ENCODE data around the gene C16orf90. TPM values are rescaled to one million over a fixed set of nuclear protein-coding genes. Genes with fewer than 3 reads are reported as not detected.

C16orf90 gene
- total RNA-seq, 1 donor from 2014 or later, result not detected

DNA sequence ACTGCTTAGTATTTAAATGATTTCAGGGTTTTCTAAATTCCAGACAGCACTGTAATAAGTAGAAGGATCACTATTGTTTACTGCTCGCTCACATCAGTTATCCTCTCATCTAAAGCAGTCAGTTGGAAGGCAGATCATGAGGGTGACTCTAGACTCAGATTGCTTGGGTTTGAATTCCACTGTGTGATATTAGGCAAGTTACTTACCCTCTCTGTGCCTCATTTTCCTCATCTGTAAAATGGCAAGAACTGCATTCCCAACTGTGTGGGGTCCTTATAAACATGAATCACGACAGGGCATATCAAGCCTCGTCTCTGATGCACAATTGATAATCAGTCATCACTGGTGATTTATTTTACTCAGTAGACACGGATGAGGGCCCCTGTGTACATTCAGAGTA lies 20.6 kb upstream of the C16orf90 start:
- H3K27ac ChIP-seq (ENCODE audit: low read depth, low read length), result no peak overlapping the region
- no peaks in the 10 kb centered on the region for H3K27me3 ChIP-seq (ENCODE audit: control insufficient read depth in 3 of 3, insufficient read depth in 3 of 3, low read length in 3 of 3)
- H3K36me3 ChIP-seq (ENCODE audit: control insufficient read depth in 3 of 3, insufficient read depth in 3 of 3, low read length in 3 of 3), result peaks cover 52 to 68% (median 68%) of the 10 kb centered on the region in 3 donors
- no peak overlapping the region for H3K4me3 ChIP-seq (ENCODE audit: low read length in 3 of 3)
- H3K4me1 ChIP-seq (ENCODE audit: control insufficient read depth in 3 of 3, insufficient read depth in 3 of 3, low read length in 3 of 3), result no peaks in the 10 kb centered on the region
- H3K9me3 ChIP-seq (ENCODE audit: control insufficient read depth in 3 of 3, low read length in 3 of 3), result no peaks in the 10 kb centered on the region
- no peak overlapping the region for H3K9ac ChIP-seq (ENCODE audit: low read depth in 1 of 3, low read length in 3 of 3)

DNA sequence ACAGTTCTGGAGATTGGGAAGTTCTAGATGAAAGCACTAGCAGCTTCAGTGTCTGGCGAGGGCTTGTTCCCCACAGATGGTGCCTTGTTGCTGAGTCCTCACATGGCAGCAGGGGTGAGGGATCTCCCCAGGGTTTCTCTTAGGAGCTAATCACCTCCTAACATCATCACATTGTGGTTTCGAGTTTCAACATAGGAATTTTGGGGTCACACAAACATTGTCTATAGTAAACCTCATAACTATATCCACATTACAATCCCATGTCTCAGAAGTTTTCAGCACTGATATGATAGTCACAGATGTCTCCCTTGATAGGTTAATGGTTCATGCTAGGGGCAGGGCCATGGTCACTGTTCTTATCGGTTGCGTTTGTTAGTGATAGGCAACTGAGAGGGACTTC lies 19.3 kb upstream of the C16orf90 start:
- H3K4me3 ChIP-seq (ENCODE audit: low read length in 3 of 3), result no peak overlapping the region
- H3K9ac ChIP-seq (ENCODE audit: low read depth in 1 of 3, low read length in 3 of 3), result no peak overlapping the region
- H3K27me3 ChIP-seq (ENCODE audit: control insufficient read depth in 3 of 3, insufficient read depth in 3 of 3, low read length in 3 of 3), result no peaks in the 10 kb centered on the region
- H3K27ac ChIP-seq (ENCODE audit: low read depth, low read length), result no peak overlapping the region
- H3K36me3 ChIP-seq (ENCODE audit: control insufficient read depth in 3 of 3, insufficient read depth in 3 of 3, low read length in 3 of 3), result peaks cover 52 to 69% (median 66%) of the 10 kb centered on the region in 3 donors
- no peaks in the 10 kb centered on the region for H3K9me3 ChIP-seq (ENCODE audit: control insufficient read depth in 3 of 3, low read length in 3 of 3)
- H3K4me1 ChIP-seq (ENCODE audit: control insufficient read depth in 3 of 3, insufficient read depth in 3 of 3, low read length in 3 of 3), result no peaks in the 10 kb centered on the region

DNA sequence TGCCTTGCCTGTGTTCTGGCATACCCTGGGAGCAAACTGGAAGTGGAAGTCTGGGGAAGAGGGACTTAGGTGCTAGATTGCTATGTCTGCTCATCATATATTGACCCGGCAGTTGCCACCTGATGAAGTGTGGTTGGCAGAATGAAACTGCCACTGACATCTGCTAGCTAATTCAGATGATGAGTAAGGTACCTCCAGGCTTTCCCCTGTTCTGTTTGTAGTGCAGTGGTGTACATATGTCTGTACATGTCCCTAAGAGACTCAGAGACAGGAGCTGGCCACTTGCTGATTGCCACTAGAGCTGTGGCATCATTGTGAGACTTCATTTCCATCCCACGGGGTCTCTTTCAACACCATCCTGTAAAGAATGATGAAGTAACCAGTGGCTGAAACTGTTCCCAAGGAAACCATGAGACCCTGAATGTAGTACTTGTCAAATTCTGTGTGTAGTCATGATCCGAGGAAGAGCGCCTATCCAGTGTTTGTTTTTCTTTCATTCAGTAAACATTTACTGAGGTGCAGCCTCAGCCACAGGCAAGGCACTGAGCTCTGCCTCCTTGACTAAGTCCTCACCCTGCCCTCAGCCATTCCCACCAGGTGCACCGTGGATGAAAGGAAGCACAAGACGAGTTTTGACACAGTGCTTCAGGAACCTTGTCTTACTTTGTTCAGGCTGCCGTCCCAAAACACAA lies 18.7 kb upstream of the C16orf90 start:
- Histone ChIP-seq H3K27ac (ENCODE audit: low read depth, low read length) (no peak overlapping the region), H3K27me3 (ENCODE audit: control insufficient read depth in 3 of 3, insufficient read depth in 3 of 3, low read length in 3 of 3) (no peaks in the 10 kb centered on the region), H3K9ac (ENCODE audit: low read depth in 1 of 3, low read length in 3 of 3) (no peak overlapping the region), H3K9me3 (ENCODE audit: control insufficient read depth in 3 of 3, low read length in 3 of 3) (no peaks in the 10 kb centered on the region), H3K4me3 (ENCODE audit: low read length in 3 of 3) (no peak overlapping the region), H3K4me1 (ENCODE audit: control insufficient read depth in 3 of 3, insufficient read depth in 3 of 3, low read length in 3 of 3) (no peaks in the 10 kb centered on the region), H3K36me3 (ENCODE audit: control insufficient read depth in 3 of 3, insufficient read depth in 3 of 3, low read length in 3 of 3) (peaks cover 50 to 73% (median 66%) of the 10 kb centered on the region in 3 donors)

DNA sequence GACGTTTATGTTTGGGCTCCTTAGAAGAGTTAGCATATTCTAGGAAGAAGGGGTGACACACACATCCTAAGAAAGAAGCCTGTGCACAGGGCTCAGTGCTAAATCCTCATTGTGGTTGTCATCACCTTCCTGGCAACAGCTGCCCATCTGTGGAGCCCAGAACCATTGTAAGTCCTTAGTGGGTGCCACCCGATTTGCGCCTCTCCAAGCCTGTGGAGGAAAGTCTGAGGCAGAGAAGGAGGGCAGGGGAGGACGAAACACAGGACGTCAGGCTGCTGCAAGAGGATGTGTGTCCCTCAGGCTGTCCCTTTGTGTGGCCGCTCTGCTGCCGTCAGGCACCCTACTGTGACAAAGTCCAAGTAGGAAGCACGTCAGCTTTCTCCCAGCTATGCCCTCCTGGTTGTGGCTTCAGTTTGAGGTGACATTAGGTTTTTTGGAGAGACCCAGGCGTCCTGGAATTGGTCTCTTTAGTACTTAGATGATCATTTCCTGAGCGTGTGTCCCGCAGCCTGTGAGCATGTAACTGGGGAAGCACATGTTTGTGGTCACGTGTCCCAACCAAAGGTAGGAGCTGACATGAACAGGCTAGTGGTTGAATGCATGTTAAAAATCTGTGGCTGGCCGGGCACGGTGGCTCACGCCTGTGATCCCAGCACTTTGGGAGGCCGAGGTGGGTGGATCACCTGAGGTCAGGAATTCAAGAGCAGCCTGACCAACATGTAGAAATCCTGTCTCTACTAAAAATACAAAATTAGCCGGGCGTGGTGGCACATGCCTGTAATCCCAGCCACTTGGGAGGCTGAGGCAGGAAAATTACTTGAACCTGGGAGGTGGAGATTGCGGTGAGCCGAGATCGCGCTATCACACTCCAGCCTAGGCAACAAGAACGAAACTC lies 16.2 kb upstream of the C16orf90 start:
- no peaks in the 10 kb centered on the region for H3K4me1 ChIP-seq (ENCODE audit: control insufficient read depth in 3 of 3, insufficient read depth in 3 of 3, low read length in 3 of 3)
- no peaks in the 10 kb centered on the region for H3K27me3 ChIP-seq (ENCODE audit: control insufficient read depth in 3 of 3, insufficient read depth in 3 of 3, low read length in 3 of 3)
- H3K9ac ChIP-seq (ENCODE audit: low read depth in 1 of 3, low read length in 3 of 3), result no peak overlapping the region
- H3K27ac ChIP-seq (ENCODE audit: low read depth, low read length), result no peak overlapping the region
- H3K9me3 ChIP-seq (ENCODE audit: control insufficient read depth in 3 of 3, low read length in 3 of 3), result no peaks in the 10 kb centered on the region
- H3K4me3 ChIP-seq (ENCODE audit: low read length in 3 of 3), result no peak overlapping the region
- H3K36me3 ChIP-seq (ENCODE audit: control insufficient read depth in 3 of 3, insufficient read depth in 3 of 3, low read length in 3 of 3), result peaks cover 56 to 72% (median 70%) of the 10 kb centered on the region in 3 donors

DNA sequence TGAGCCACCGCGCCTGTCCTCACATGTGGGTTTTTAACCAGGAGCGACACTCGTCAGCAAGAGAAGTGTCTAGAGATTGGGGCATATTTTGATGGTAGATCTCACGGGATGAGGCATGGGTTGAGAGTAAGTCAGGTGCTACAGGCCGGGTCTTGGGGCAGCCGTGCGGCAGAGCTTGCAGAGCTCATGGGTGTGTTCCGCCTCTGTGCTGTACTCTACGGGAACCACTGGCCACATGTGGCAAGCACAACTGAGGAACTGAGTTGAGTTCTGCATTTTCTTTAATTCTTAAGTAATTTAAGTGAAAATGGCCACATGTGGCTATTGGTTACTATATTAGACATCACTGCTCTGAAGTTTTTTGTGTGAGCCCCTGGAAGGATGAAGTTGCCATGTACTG lies 15.1 kb upstream of the C16orf90 start:
- no peak overlapping the region for H3K9ac ChIP-seq (ENCODE audit: low read depth in 1 of 3, low read length in 3 of 3)
- H3K36me3 ChIP-seq (ENCODE audit: control insufficient read depth in 3 of 3, insufficient read depth in 3 of 3, low read length in 3 of 3), result peaks cover 50 to 69% (median 68%) of the 10 kb centered on the region in 3 donors
- no peaks in the 10 kb centered on the region for H3K4me1 ChIP-seq (ENCODE audit: control insufficient read depth in 3 of 3, insufficient read depth in 3 of 3, low read length in 3 of 3)
- H3K27me3 ChIP-seq (ENCODE audit: control insufficient read depth in 3 of 3, insufficient read depth in 3 of 3, low read length in 3 of 3), result no peaks in the 10 kb centered on the region
- no peak overlapping the region for H3K4me3 ChIP-seq (ENCODE audit: low read length in 3 of 3)
- H3K27ac ChIP-seq (ENCODE audit: low read depth, low read length), result no peak overlapping the region
- H3K9me3 ChIP-seq (ENCODE audit: control insufficient read depth in 3 of 3, low read length in 3 of 3), result no peaks in the 10 kb centered on the region

DNA sequence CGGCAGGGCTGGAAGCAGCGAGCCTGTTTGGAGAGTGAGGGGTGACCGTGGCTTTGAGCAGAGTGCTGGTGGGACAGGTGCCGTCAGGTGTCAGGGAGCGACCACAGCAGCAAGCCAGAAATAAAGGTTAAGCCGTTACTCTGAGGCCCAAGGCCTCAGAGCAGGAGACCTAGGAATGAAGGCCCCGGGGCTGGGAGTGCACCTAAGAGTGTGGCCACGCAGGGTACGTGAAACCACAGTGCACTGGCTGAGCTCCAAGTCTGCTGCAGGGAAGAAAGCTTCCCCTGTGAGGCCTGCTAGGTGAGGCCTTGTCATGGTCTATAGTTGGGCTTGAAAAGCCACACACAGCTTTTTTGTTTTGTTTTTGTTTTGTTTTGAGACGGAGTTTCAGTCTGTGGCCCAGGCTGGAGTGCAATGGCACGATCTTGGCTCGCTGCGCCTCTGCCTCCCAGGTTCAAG lies 14.2 kb upstream of the C16orf90 start:
- H3K36me3 ChIP-seq (ENCODE audit: control insufficient read depth in 3 of 3, insufficient read depth in 3 of 3, low read length in 3 of 3), result peaks cover 46 to 65% (median 60%) of the 10 kb centered on the region in 3 donors
- no peak overlapping the region for H3K27ac ChIP-seq (ENCODE audit: low read depth, low read length)
- no peaks in the 10 kb centered on the region for H3K27me3 ChIP-seq (ENCODE audit: control insufficient read depth in 3 of 3, insufficient read depth in 3 of 3, low read length in 3 of 3)
- H3K9ac ChIP-seq (ENCODE audit: low read depth in 1 of 3, low read length in 3 of 3), result no peak overlapping the region
- no peaks in the 10 kb centered on the region for H3K4me1 ChIP-seq (ENCODE audit: control insufficient read depth in 3 of 3, insufficient read depth in 3 of 3, low read length in 3 of 3)
- no peaks in the 10 kb centered on the region for H3K9me3 ChIP-seq (ENCODE audit: control insufficient read depth in 3 of 3, low read length in 3 of 3)
- no peak overlapping the region for H3K4me3 ChIP-seq (ENCODE audit: low read length in 3 of 3)

DNA sequence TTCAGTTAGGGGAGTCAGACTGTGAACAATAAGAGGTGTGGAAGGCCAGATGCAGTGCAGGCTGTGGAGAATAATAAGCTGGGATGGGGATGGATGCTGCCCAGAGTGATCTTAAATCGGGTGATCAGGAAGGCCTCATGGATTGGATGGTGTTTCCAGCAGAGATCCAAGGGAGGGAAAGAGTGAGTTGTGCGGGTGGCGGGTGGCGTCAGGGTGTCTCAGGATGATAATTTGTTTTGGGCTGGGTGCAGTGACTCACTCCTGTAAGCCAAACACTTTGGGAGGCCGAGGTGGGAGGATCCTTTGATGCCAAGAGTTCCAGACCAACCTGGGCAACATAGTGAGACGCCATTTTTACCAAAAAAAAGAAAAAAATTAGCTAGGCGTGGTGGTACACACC lies 13.4 kb upstream of the C16orf90 start:
- H3K36me3 ChIP-seq (ENCODE audit: control insufficient read depth in 3 of 3, insufficient read depth in 3 of 3, low read length in 3 of 3), result peaks cover 38 to 57% (median 53%) of the 10 kb centered on the region in 3 donors
- H3K4me3 ChIP-seq (ENCODE audit: low read length in 3 of 3), result no peak overlapping the region
- H3K27ac ChIP-seq (ENCODE audit: low read depth, low read length), result no peak overlapping the region
- H3K27me3 ChIP-seq (ENCODE audit: control insufficient read depth in 3 of 3, insufficient read depth in 3 of 3, low read length in 3 of 3), result no peaks in the 10 kb centered on the region
- H3K4me1 ChIP-seq (ENCODE audit: control insufficient read depth in 3 of 3, insufficient read depth in 3 of 3, low read length in 3 of 3), result no peaks in the 10 kb centered on the region
- H3K9me3 ChIP-seq (ENCODE audit: control insufficient read depth in 3 of 3, low read length in 3 of 3), result no peaks in the 10 kb centered on the region
- H3K9ac ChIP-seq (ENCODE audit: low read depth in 1 of 3, low read length in 3 of 3), result no peak overlapping the region

DNA sequence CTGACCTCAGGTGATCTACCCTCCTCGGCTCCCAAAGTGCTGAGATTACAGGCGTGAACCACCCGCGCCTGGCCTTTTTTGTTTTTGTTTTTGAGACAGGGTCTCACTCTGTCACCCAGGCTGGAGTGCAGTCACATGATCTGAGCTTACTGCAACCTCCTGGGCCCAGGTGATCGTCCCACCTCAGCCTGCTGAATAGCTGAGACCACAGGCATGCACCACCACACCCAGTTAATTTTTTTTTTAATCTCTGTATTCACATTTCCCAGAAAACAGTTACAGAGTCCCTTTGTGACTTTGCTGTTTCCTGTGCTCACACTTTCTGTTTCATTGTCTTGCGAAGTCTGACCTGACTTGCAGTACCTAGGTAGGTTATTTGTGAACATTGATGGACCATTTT lies 8.2 kb upstream of the C16orf90 start:
- H3K9ac ChIP-seq (ENCODE audit: low read depth in 1 of 3, low read length in 3 of 3), result no peak overlapping the region
- no peaks in the 10 kb centered on the region for H3K27me3 ChIP-seq (ENCODE audit: control insufficient read depth in 3 of 3, insufficient read depth in 3 of 3, low read length in 3 of 3)
- no peak overlapping the region for H3K4me3 ChIP-seq (ENCODE audit: low read length in 3 of 3)
- peaks cover 8 to 20% (median 18%) of the 10 kb centered on the region in 3 donors for H3K36me3 ChIP-seq (ENCODE audit: control insufficient read depth in 3 of 3, insufficient read depth in 3 of 3, low read length in 3 of 3)
- H3K9me3 ChIP-seq (ENCODE audit: control insufficient read depth in 3 of 3, low read length in 3 of 3), result no peaks in the 10 kb centered on the region
- peaks cover 8 to 13% (median 10%) of the 10 kb centered on the region in 3 donors for H3K4me1 ChIP-seq (ENCODE audit: control insufficient read depth in 3 of 3, insufficient read depth in 3 of 3, low read length in 3 of 3)
- no peak overlapping the region for H3K27ac ChIP-seq (ENCODE audit: low read depth, low read length)

DNA sequence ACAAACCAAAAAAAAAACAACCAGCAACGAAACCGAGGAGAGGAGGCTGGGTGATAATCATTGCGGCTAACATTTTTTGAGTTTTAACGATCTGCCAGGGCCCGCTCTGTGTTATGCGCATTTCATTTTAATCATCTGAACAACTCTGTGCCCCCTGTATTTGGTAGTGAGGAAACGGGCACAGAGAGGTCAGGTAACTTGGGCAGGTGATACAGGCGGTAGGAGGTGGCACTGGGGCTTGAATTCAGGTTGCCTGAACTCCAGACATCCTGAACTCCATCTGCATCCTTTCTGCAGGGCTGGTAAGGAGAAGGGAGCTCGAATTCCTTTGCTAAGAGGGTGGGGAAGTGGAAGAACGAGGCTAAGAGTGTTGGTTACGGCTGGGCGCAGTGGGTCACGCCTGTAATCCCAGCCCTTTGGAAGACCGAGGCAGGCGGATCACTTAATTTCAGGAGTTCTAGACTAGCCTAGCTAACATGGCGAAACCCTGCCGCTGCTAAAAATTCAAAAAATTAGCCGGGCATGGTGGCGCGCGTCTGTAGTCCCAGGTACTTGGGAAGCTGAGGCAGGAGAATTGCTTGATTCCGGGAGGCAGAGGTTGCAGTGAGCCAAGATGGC lies 6.6 kb upstream of the C16orf90 start:
- H3K4me3 ChIP-seq (ENCODE audit: low read length in 3 of 3), result peak overlapping the region; percentile 87 to 95 (median 92)
- peaks cover 8 to 13% (median 10%) of the 10 kb centered on the region in 3 donors for H3K4me1 ChIP-seq (ENCODE audit: control insufficient read depth in 3 of 3, insufficient read depth in 3 of 3, low read length in 3 of 3)
- no peaks in the 10 kb centered on the region for H3K9me3 ChIP-seq (ENCODE audit: control insufficient read depth in 3 of 3, low read length in 3 of 3)
- H3K27ac ChIP-seq (ENCODE audit: low read depth, low read length), result no peak overlapping the region
- H3K27me3 ChIP-seq (ENCODE audit: control insufficient read depth in 3 of 3, insufficient read depth in 3 of 3, low read length in 3 of 3), result no peaks in the 10 kb centered on the region
- peak overlapping the region in 2 of 3 donors; percentile 76 to 85 for H3K9ac ChIP-seq (ENCODE audit: low read depth in 1 of 3, low read length in 3 of 3)
- peaks cover 0 to 12% (median 6%) of the 10 kb centered on the region in 3 donors for H3K36me3 ChIP-seq (ENCODE audit: control insufficient read depth in 3 of 3, insufficient read depth in 3 of 3, low read length in 3 of 3)
